Adipocyte (in vitro differentiated cells): ENCODE results near the gene TMC8.
"Not testable (repeated sequence)": the region's sequence is repeated elsewhere in the genome, so short reads cannot be mapped to it uniquely, and the experiment has no call there.

ENCODE experiments used
- DNase-seq: peaks from one replicate; pipeline ENCODE4 v3.0.0-alpha.2; 2015; ENCODE audit warnings: low read depth
- H3K27me3 ChIP-seq: replicated peaks from 2 replicates; pipeline ENCODE4 v1.7.0; 2013; ENCODE audit warnings: mild to moderate bottlenecking, low read length, moderate library complexity; ENCODE audit not compliant: control insufficient read depth, insufficient read depth
- H3K36me3 ChIP-seq: 2 replicates; pipeline ENCODE4 v1.7.0; 2013; ENCODE audit warnings: low read length, mild to moderate bottlenecking, moderate library complexity; ENCODE audit not compliant: control insufficient read depth, insufficient read depth, severe bottlenecking
- H3K4me1 ChIP-seq: 2 replicates; pipeline ENCODE4 v1.7.0; 2013; ENCODE audit warnings: mild to moderate bottlenecking, low read length, moderate library complexity; ENCODE audit not compliant: control insufficient read depth, insufficient read depth
- H3K4me3 ChIP-seq: 2 replicates; pipeline ENCODE4 v1.7.0; 2013; ENCODE audit warnings: mild to moderate bottlenecking, low read length, moderate library complexity
- H3K9ac ChIP-seq: 2 replicates; pipeline ENCODE4 v1.7.0; 2013; ENCODE audit warnings: mild to moderate bottlenecking, low read length, moderate library complexity
- H3K9me3 ChIP-seq: 2 replicates; pipeline ENCODE4 v1.7.0; 2013; ENCODE audit warnings: mild to moderate bottlenecking, low read length, moderate library complexity; ENCODE audit not compliant: control insufficient read depth

Gene TMC8

DNA sequence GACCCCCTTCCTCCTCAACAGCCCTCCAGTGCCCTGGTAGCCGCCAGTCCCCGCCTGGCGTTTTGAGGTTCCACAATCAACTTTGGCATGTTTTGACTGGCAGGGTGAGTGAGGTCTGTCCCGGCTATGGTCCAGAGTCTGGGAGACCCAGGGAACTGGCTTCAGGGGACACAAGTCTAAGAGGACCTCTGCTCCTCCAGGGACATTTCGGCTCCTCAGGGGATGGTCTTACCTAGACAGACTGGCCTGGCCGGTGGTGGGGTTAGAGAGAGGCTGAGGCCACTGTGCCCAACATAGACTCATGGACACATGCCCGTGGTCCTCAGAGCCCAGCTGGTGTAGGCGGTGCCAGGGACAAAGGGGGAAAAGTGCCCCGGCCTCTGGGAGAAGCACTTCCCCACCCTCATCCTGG, 2.2 kb downstream of the TMC8 start:
- no peak for DNase-seq
- Histone ChIP-seq H3K36me3 (no peaks in the 10 kb centered on the region), H3K9me3 (no peaks in the 10 kb centered on the region), H3K4me1 (peaks cover 3% of the 10 kb centered on the region), H3K27me3 (peaks cover 37% of the 10 kb centered on the region), H3K9ac (no peak overlapping the region), H3K4me3 (no peak overlapping the region)

DNA sequence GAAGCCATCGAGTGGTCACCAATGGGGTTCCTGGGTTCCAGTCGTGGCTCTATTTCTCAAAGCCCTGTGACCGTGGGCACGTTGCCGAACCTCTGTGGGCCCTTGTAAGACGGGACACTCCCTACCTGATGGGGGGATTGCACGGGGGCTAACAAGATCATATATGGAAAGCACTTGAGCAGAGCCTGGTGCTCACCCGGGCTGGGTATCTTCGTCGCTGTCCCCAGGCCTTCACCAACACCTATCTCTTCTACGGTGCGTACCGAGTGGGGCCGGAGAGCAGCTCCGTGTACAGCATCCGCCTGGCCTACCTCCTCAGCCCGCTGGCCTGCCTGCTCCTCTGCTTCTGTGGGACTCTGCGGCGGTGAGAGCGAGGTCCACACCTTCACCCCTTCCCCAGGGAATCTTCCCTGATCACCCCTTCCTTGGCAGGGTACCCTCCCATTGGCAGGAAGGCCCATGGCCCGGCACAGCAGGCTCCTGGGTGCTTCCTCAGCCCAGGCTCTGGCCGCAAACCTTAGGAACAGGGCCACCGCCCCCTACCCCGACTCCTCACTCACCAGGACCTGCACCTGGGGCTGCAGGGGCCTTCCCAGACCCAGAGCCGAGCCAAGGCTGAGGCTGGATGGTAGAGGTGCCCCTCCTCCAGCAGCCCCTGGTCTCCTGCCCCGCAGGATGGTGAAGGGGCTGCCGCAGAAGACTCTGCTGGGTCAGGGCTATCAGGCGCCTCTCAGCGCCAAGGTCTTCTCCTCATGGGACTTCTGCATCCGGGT, 2.8 kb downstream of the TMC8 start:
- no peak for DNase-seq
- no peaks in the 10 kb centered on the region for H3K4me1 ChIP-seq

DNA sequence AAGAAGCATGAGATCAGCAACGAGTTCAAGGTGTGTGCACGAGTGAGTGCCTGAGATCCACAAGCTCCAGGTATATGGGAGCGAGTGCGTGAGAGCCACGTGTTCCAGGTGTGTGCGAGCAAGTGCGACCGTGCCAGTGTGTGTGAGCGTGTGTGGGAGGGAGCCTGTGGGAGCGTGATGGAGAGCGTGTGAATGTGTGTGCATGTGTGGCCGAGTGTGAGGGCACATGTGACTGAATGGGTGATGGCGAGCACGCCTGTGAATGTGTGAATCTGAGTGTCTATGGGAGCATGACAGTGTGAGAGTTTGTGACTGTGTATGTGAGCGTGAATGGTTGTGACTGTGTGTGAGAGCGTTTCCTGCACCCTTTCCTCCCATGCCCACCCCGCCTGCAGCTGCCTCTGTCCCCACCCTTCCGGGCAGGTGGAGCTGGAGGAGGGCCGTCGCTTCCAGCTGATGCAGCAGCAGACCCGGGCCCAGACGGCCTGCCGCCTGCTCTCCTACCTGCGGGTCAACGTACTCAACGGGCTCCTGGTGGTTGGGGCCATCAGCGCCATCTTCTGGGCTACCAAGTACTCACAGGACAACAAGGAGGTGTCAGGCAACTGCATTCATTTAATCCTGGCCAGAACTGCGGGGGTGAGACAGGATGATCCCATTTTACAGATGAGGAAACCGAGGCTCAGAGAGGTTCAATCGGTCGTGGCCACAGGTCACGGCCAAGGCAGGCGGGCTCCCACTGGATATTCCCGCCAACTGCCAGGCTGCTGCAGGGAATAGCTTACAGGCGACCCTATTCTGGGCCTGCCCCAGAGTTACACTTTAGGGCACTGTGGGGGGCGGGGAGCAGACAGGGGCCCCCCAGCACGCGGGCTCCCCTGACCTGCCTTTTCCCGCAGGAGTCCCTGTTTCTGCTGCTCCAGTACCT, 3.7 kb downstream of the TMC8 start:
- no peaks in the 10 kb centered on the region for H3K36me3 ChIP-seq
- H3K27me3 ChIP-seq, result peaks cover 42% of the 10 kb centered on the region
- H3K9ac ChIP-seq, result no peak overlapping the region
- no peak overlapping the region for H3K4me3 ChIP-seq
- DNase-seq, result peak; percentile 29
- H3K9me3 ChIP-seq, result no peaks in the 10 kb centered on the region
- H3K4me1 ChIP-seq, result no peaks in the 10 kb centered on the region

More for the DNA sequence above, 2.8 kb downstream of the TMC8 start:
- Histone ChIP-seq H3K9me3 (no peaks in the 10 kb centered on the region), H3K27me3 (peaks cover 40% of the 10 kb centered on the region), H3K9ac (no peak overlapping the region), H3K4me3 (no peak overlapping the region), H3K36me3 (no peaks in the 10 kb centered on the region)

DNA sequence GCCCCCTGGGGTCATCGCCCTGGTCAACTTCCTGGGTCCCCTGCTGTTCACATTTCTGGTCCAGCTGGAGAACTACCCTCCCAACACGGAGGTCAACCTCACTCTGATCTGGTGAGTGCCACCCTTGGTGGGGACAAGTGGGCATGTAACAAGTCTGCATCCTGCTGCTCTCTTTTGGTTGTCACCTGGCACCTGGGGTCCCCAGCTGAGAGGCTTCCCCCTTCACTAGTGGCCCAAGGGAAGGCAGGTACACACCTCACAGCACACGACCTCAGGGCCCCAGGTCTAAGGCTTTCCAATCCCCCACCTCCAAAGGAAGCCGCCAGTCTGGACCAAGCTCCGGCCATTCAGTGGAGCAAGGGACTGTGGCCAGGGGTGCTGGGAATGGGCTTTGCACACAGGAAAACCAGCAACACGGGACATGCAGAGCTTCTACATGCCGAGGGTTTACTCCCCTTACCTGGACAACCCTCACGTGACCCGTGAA, 4.4 kb downstream of the TMC8 start:
- no peak for DNase-seq
- no peak overlapping the region for H3K4me3 ChIP-seq
- no peaks in the 10 kb centered on the region for H3K9me3 ChIP-seq
- no peaks in the 10 kb centered on the region for H3K36me3 ChIP-seq
- no peaks in the 10 kb centered on the region for H3K4me1 ChIP-seq
- no peak overlapping the region for H3K9ac ChIP-seq
- peaks cover 35% of the 10 kb centered on the region for H3K27me3 ChIP-seq

DNA sequence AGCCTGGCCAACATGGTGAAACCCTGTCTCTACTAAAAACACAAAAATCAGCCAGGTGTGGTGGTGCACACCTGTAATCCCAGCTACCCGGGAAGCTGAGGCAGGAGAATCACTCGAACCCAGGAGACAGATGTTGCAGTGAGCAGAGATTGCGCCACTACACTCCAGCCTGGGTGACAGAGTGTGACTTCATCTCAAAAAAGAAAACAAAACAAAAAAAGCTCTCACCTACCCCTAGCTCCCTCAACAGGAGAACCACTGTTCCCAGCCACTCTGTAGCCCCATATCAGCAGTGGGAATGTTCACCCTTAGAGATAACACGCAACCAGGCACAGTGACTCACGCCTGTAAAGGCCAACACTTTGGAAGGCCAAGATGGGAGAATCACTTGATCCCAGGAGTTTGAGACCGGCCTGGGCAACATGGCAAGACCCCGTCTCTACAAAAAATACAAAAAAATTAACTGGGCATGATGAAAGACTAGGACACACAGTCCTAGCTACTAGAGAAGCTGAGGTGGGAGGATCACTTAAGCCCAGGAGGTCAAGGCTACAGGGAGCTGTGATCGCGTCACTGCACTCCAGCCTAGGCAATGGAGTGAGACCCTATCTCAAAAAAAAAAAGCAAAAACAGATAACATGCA, 5.4 kb downstream of the TMC8 start:
- Histone ChIP-seq H3K36me3 (no peaks in the 10 kb centered on the region), H3K4me1 (no peaks in the 10 kb centered on the region), H3K9me3 (no peaks in the 10 kb centered on the region), H3K9ac (no peak overlapping the region), H3K4me3 (no peak overlapping the region), H3K27me3 (peaks cover 26% of the 10 kb centered on the region)
- no peak for DNase-seq

DNA sequence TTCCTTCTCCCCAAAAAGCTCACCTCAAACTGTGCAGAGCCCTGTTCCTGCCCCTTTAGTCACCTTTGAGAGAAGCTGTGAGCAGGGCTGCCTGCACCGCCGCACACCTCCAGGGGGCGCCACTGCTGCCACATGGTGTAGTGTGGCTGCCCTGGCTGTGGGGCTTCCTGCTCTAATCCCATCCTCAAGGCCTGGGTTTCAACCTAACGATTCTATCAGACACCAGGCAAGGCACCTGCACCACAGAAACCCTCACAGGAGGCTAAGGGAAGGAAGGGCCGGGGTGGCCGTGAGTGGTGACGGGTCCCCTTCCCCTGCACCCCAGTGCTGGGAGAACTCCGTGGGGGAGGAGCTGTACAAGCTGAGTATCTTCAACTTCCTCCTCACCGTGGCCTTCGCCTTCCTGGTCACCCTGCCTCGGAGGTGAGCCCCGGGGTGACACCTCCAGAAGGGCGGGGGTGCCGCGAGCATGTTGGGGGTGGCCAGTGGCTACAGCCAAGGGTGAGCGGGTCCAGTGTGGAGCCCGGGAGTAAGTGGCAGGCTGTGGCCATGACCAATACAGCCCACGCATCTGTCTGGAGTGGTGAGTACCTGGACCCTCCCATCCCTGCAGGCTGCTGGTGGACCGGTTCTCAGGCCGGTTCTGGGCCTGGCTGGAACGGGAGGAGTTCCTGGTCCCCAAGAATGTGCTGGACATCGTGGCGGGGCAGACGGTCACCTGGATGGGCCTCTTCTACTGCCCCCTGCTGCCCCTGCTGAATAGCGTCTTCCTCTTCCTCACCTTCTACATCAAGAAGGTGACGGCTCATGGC, 7.0 kb downstream of the TMC8 start:
- no peak overlapping the region for H3K4me3 ChIP-seq
- peaks cover 25% of the 10 kb centered on the region for H3K27me3 ChIP-seq
- no peak for DNase-seq
- H3K9me3 ChIP-seq, result no peaks in the 10 kb centered on the region
- no peak overlapping the region for H3K9ac ChIP-seq
- no peaks in the 10 kb centered on the region for H3K4me1 ChIP-seq
- no peaks in the 10 kb centered on the region for H3K36me3 ChIP-seq

DNA sequence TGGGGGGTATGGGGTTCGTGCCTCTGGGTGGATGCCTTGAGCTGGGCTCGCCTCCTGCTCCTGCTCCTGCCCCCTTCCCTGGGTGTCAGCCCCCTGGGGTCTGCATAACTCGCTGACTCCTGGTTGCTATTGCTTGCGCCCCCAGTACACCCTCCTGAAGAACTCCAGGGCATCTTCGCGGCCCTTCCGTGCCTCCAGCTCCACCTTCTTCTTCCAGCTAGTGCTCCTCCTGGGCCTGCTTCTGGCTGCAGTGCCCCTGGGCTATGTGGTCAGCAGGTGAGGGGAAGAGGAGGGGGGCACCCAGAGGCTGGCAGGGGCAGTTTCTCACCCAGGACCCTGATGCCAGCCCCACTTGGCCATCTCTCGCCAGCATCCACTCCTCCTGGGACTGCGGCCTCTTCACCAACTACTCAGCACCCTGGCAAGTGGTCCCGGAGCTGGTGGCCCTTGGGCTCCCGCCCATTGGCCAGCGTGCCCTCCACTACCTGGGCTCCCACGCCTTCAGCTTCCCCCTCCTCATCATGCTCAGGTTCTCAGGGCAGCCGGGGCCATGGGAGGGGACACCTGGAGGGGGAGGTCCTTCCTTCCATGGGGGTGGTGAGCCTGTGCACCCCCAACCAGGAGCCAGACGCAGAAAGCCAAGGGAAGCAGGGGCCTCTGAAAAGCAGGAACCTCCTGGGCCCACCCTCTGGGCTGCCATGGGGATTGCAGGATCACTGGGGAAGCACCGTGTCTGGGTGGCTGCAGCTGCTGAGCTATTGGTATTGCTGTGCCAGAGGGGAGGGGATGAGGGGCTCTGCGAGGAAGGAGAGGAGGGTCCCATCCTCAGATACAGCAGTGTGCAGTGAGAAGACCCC, 7.9 kb downstream of the TMC8 start:
- H3K36me3 ChIP-seq, result no peaks in the 10 kb centered on the region
- DNase-seq, result no peak
- H3K9ac ChIP-seq, result no peak overlapping the region

DNA sequence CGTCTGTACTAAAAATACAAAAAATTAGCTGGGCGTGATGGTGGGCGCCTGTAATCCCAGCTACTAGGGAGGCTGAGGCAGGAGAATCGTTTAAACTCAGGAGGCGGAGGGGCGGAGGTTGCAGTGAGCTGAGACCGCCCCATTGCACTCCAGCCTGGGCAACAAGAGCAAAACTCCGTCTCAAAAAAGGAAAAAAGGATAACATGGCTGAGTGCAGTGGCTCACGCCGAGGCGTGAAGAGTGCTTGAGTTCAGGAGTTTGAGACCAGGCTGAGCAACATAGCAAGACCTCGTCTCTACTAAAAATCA, 9.2 kb downstream of the TMC8 start:
- H3K9ac ChIP-seq, DNase-seq, H3K4me3 ChIP-seq, H3K36me3 ChIP-seq, H3K9me3 ChIP-seq, H3K27me3 ChIP-seq: not testable (repeated sequence)
- peaks cover 11% of the 10 kb centered on the region for H3K4me1 ChIP-seq

More for the DNA sequence above, 7.9 kb downstream of the TMC8 start:
- H3K27me3 ChIP-seq, result peaks cover 21% of the 10 kb centered on the region
- no peaks in the 10 kb centered on the region for H3K9me3 ChIP-seq
- no peaks in the 10 kb centered on the region for H3K4me1 ChIP-seq
- no peak overlapping the region for H3K4me3 ChIP-seq

DNA sequence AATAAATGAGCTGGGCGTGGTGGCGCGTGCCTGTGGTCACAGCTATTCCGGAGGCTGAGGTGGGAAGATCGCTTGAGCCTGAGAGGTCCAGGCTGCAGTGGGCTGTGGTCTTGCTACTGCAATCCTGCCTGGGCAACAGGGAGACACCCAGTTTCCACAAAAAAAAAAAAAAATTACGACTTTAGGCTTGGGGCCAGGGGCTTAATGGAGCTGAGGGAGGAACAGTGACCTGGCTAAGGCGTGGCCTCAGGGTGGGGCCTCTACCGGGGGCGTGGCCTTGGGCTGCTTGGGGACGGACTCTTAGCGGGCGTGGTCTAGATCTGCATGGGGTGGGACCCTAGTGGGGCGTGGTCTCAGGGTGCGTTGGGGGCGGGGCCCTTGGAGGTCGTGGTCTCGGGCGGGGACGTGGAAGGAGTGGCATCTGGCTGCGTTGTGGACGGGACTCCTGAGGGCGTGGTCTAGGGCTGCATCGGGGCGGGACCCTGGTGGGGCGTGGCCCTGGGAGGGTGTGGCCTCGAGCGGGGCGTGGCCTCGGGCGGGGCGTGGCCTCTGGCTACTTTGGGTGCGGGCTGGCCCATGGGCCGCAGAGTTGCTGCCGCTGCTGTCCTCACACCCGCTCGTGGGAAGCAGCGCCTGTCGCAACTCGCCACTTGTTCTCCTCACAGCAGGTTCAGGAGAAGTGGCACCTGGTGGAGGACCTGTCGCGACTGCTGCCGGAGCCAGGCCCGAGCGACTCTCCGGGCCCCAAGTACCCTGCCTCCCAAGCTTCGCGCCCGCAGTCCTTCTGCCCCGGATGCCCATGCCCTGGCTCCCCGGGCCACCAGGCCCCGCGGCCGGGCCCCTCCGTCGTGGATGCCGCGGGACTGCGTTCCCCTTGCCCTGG, 9.8 kb downstream of the TMC8 start:
- Histone ChIP-seq H3K4me3 (no peak overlapping the region), H3K9me3 (no peaks in the 10 kb centered on the region), H3K4me1 (peaks cover 17% of the 10 kb centered on the region), H3K9ac (no peak overlapping the region), H3K36me3 (no peaks in the 10 kb centered on the region), H3K27me3 (peaks cover 9% of the 10 kb centered on the region)
- DNase-seq, result peak; percentile 37
